ENCODE results near the gene LYPD5. TPM values are rescaled to one million over a fixed set of nuclear protein-coding genes. Genes with fewer than 3 reads are reported as not detected.

The LYPD5 gene
- total RNA-seq, 6 experiments from 2014 or later: 0.11 to 0.81 (median 0.34) TPM; not detected in 1

- peaks cover 16% of the 10 kb centered on the region for H3K27me3 Mint-ChIP-seq (ENCODE audit: insufficient read depth)
- no peak for TF ChIP-seq CTCF (IDR thresholded peaks at IDR 0.05)
- H3K9me3 Mint-ChIP-seq: no peaks in the 10 kb centered on the region
- no peaks in the 10 kb centered on the region for H3K36me3 Mint-ChIP-seq (ENCODE audit: low read depth)
- peaks cover 14% of the 10 kb centered on the region for H3K4me1 Mint-ChIP-seq (ENCODE audit: low read depth)
- no peak overlapping the region for H3K4me3 Mint-ChIP-seq
- peak; percentile 26 for DNase-seq
- no peak overlapping the region for H3K27ac Mint-ChIP-seq
Observed at GRCh38 chr19:43789029-43789428, 13.2 kb downstream of the LYPD5 start.

GRCh38 chr19:43786665-43787064 is 15.6 kb downstream of the LYPD5 start:
- Mint-ChIP-seq H3K27ac (no peak overlapping the region), H3K4me1 (ENCODE audit: low read depth) (peaks cover 32% of the 10 kb centered on the region), H3K27me3 (ENCODE audit: insufficient read depth) (peaks cover 11% of the 10 kb centered on the region), H3K36me3 (ENCODE audit: low read depth) (no peaks in the 10 kb centered on the region), H3K9me3 (no peaks in the 10 kb centered on the region), H3K4me3 (no peak overlapping the region)
- TF ChIP-seq CTCF (IDR thresholded peaks at IDR 0.05): no peak
- DNase-seq: no peak

- Mint-ChIP-seq H3K4me3 (peak overlapping the region; percentile 72), H3K36me3 (ENCODE audit: low read depth) (no peaks in the 10 kb centered on the region), H3K9me3 (no peaks in the 10 kb centered on the region), H3K4me1 (ENCODE audit: low read depth) (peaks cover 42% of the 10 kb centered on the region), H3K27me3 (ENCODE audit: insufficient read depth) (peaks cover 3% of the 10 kb centered on the region; the same call in 1 of the 2 replicates), H3K27ac (peak overlapping the region; percentile 85)
- peak; percentile 65 for DNase-seq
- peak; percentile 99 for TF ChIP-seq CTCF (IDR thresholded peaks at IDR 0.05)
Observed at GRCh38 chr19:43784981-43785808, 17.1 kb downstream of the LYPD5 start.

- Mint-ChIP-seq H3K4me1 (ENCODE audit: low read depth) (peaks cover 48% of the 10 kb centered on the region), H3K27me3 (ENCODE audit: insufficient read depth) (no peaks in the 10 kb centered on the region), H3K36me3 (ENCODE audit: low read depth) (no peaks in the 10 kb centered on the region), H3K27ac (peak overlapping the region; percentile 85), H3K9me3 (no peaks in the 10 kb centered on the region), H3K4me3 (peak overlapping the region; percentile 72)
- no peak for TF ChIP-seq CTCF (IDR thresholded peaks at IDR 0.05)
- peak; percentile 77 for DNase-seq
Observed at GRCh38 chr19:43784241-43784980, 17.8 kb downstream of the LYPD5 start.

GRCh38 chr19:43783636-43784035 is 18.6 kb downstream of the LYPD5 start:
- no peak for DNase-seq
- no peaks in the 10 kb centered on the region for H3K27me3 Mint-ChIP-seq (ENCODE audit: insufficient read depth)
- H3K36me3 Mint-ChIP-seq (ENCODE audit: low read depth): no peaks in the 10 kb centered on the region
- H3K27ac Mint-ChIP-seq: peak overlapping the region; percentile 2; the same call in 1 of the 2 replicates
- no peaks in the 10 kb centered on the region for H3K9me3 Mint-ChIP-seq
- peaks cover 50% of the 10 kb centered on the region for H3K4me1 Mint-ChIP-seq (ENCODE audit: low read depth)
- no peak overlapping the region for H3K4me3 Mint-ChIP-seq
- no peak for TF ChIP-seq CTCF (IDR thresholded peaks at IDR 0.05)
